Activated T-helper 17 cell treated with anti-CD3 and anti-CD28 coated beads, Interleukin-2, amount 50 U/mL, for 72 hours (primary cell): ENCODE measurements around the gene NCBP2L. TPM values are rescaled to one million over a fixed set of nuclear protein-coding genes. Genes with fewer than 3 reads are reported as not detected.
A peak's percentile ranks its signal among the peaks of the same experiment; 100 is the strongest.

Experiments
- ATAC-seq: fragments of 150-1000 bp; cut with Tn5 transposase; replicated peaks from 2 replicates; pipeline ENCODE4 v1.10.0; 2021; ENCODE audit warnings: mild to moderate bottlenecking, moderate library complexity
- H3K27ac Mint-ChIP-seq: one replicate; pipeline ENCODE4 v1.8.0; 2022; ENCODE audit warnings: mixed read lengths
- H3K27me3 Mint-ChIP-seq: one replicate; pipeline ENCODE4 v1.8.0; 2022; ENCODE audit warnings: mixed read lengths
- H3K36me3 Mint-ChIP-seq: one replicate; pipeline ENCODE4 v1.8.0; 2022; ENCODE audit warnings: low read depth, mild to moderate bottlenecking, mixed read lengths
- H3K4me1 Mint-ChIP-seq: one replicate; pipeline ENCODE4 v1.8.0; 2022; ENCODE audit warnings: mixed read lengths
- H3K4me3 Mint-ChIP-seq: one replicate; pipeline ENCODE4 v1.8.0; 2022; ENCODE audit warnings: mild to moderate bottlenecking, mixed read lengths
- H3K9me3 Mint-ChIP-seq: one replicate; pipeline ENCODE4 v1.8.0; 2022; ENCODE audit warnings: mixed read lengths
- total RNA-seq, 2 donors: library from RNA; stranded (reverse); gene quantifications; one replicate each; pipeline ENCODE4 v1.2.3, GENCODE V29; 2022

The NCBP2L gene
- total RNA-seq, 2 donors from 2014 or later: not detected

DNA sequence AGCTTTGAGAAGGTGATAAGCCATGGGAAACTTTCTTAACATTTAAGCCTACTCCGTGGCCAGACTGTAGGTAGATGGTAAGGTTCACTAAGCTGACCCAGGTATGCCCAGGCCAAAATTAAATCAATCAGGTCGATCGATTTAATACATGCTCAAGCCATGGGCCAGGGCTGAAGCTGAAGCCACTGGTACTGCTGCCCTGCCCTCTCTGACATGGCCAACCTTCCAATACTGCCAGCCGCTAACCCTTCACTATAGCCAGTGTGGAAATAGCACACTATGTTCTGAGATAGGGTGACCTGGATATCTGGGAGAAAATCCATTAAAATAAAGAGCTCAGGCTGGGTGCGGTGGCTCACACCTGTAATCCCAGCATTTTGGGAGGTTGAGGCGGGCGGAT is 33.5 kb upstream of the NCBP2L start:
- Mint-ChIP-seq H3K4me1 (peaks cover 4% of the 10 kb centered on the region), H3K9me3 (no peaks in the 10 kb centered on the region), H3K36me3 (no peaks in the 10 kb centered on the region), H3K27me3 (no peaks in the 10 kb centered on the region), H3K4me3 (no peak overlapping the region), H3K27ac (no peak overlapping the region)
- no peak for ATAC-seq

- H3K27me3 Mint-ChIP-seq: no peaks in the 10 kb centered on the region
- H3K27ac Mint-ChIP-seq: no peak overlapping the region
- no peaks in the 10 kb centered on the region for H3K9me3 Mint-ChIP-seq
- H3K4me3 Mint-ChIP-seq: no peak overlapping the region
- no peaks in the 10 kb centered on the region for H3K36me3 Mint-ChIP-seq
- H3K4me1 Mint-ChIP-seq: peaks cover 3% of the 10 kb centered on the region
- ATAC-seq: no peak
Observed at GRCh38 chrX:107744868-107745267, 32.7 kb upstream of the NCBP2L start.

- Mint-ChIP-seq H3K27ac (no peak overlapping the region), H3K9me3 (no peaks in the 10 kb centered on the region), H3K27me3 (no peaks in the 10 kb centered on the region), H3K36me3 (no peaks in the 10 kb centered on the region), H3K4me3 (no peak overlapping the region), H3K4me1 (no peaks in the 10 kb centered on the region)
- ATAC-seq: no peak
Observed at GRCh38 chrX:107747596-107748161, 29.9 kb upstream of the NCBP2L start.

DNA sequence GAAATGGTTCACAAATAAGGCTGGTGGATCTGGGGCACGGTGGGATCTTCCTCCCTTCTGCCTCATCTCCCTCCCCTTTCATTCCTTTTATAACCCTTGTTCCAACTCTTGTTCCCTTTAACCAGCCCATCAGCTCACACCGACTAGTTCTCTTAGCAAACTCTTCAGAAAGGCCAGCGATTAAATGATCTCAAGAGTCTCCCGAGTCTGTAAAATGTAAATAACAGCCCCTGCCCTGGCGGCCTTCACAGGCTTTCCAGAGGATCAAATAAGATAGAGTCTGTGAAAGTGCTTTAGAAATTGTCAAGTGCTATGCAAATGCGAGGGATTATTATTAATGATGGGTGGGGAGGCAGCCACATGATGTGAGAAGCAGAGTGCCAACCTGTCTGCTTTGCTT is 29.0 kb upstream of the NCBP2L start:
- no peaks in the 10 kb centered on the region for H3K36me3 Mint-ChIP-seq
- no peaks in the 10 kb centered on the region for H3K9me3 Mint-ChIP-seq
- no peaks in the 10 kb centered on the region for H3K27me3 Mint-ChIP-seq
- ATAC-seq: no peak
- no peaks in the 10 kb centered on the region for H3K4me1 Mint-ChIP-seq
- H3K4me3 Mint-ChIP-seq: no peak overlapping the region
- no peak overlapping the region for H3K27ac Mint-ChIP-seq

GRCh38 chrX:107750263-107750662 is 27.3 kb upstream of the NCBP2L start:
- H3K27me3 Mint-ChIP-seq: no peaks in the 10 kb centered on the region
- H3K9me3 Mint-ChIP-seq: no peaks in the 10 kb centered on the region
- H3K4me1 Mint-ChIP-seq: no peaks in the 10 kb centered on the region
- no peak overlapping the region for H3K27ac Mint-ChIP-seq
- ATAC-seq: no peak
- H3K4me3 Mint-ChIP-seq: no peak overlapping the region
- H3K36me3 Mint-ChIP-seq: no peaks in the 10 kb centered on the region

DNA sequence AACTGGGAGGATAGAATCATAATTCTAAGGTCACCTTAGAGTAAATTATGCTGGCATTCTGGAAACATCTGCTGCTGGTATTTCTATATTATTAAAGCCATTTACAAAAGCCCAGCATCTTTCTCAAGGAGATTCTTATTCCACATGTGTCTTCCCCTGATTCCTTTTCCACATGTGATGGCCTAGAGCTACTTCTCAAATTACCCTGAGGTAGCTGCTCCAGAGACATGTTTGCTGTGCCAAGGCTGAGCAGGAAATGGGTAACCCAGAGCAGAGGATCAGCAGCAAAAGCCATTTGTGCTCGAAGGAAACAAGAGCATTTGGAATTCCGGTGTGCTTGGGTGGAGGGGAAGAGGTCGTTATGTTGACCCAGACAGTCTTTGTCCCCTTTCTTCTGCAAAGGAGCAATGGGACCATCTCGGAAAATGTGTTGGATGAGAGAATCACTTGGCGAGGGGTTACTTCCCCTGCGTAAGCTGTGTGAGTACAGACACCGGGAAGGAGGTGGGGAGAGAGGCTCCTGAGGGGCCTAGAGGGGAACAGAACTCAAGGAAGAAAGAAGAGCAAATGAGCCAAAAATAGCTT is 26.6 kb upstream of the NCBP2L start:
- no peak overlapping the region for H3K4me3 Mint-ChIP-seq
- no peak for ATAC-seq
- H3K9me3 Mint-ChIP-seq: no peaks in the 10 kb centered on the region
- no peaks in the 10 kb centered on the region for H3K27me3 Mint-ChIP-seq
- no peak overlapping the region for H3K27ac Mint-ChIP-seq
- no peaks in the 10 kb centered on the region for H3K36me3 Mint-ChIP-seq
- H3K4me1 Mint-ChIP-seq: no peaks in the 10 kb centered on the region

DNA sequence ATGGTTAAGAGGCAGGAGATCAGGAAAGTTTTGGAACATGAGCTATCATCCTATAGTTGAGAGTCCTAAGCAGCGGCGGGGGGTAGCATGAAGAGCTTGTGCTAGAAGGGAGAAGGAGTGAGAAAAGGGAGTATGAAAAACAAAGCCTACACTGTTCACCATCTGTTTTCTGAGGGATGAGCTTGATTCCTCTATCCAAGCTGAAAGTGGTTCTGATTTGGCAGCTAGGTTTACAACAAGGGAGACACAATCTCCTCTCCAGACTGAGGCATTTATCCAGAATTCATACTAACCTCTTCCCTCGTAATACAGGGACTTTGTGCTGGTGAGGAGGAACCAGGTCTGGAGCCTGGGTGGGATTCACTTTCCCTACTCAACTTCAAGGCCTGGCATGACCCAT is 25.5 kb upstream of the NCBP2L start:
- ATAC-seq: no peak
- no peak overlapping the region for H3K27ac Mint-ChIP-seq
- H3K36me3 Mint-ChIP-seq: no peaks in the 10 kb centered on the region
- no peaks in the 10 kb centered on the region for H3K4me1 Mint-ChIP-seq
- no peaks in the 10 kb centered on the region for H3K27me3 Mint-ChIP-seq
- H3K4me3 Mint-ChIP-seq: no peak overlapping the region
- H3K9me3 Mint-ChIP-seq: no peaks in the 10 kb centered on the region

DNA sequence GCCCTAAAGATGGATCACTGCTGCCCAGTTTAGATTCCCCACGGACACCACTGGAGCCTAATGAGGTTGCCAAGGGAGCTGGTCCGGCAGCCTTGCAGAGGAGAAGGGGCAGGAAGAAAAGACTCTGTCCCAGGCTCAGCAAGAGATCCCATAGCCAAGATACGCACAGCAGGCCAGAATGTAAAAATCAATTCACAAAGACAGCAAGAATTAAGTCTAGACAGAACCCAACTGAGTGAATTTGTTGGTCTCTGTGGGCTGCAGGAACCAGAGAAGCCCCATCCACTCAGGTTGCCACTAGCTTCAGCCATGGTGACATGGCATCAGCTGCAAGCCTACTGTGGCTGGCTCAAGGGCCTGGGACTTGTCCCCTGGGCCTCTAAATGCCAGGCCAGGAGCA is 24.8 kb upstream of the NCBP2L start:
- no peaks in the 10 kb centered on the region for H3K9me3 Mint-ChIP-seq
- ATAC-seq: no peak
- H3K4me3 Mint-ChIP-seq: no peak overlapping the region
- no peaks in the 10 kb centered on the region for H3K36me3 Mint-ChIP-seq
- no peaks in the 10 kb centered on the region for H3K27me3 Mint-ChIP-seq
- H3K4me1 Mint-ChIP-seq: no peaks in the 10 kb centered on the region
- no peak overlapping the region for H3K27ac Mint-ChIP-seq

DNA sequence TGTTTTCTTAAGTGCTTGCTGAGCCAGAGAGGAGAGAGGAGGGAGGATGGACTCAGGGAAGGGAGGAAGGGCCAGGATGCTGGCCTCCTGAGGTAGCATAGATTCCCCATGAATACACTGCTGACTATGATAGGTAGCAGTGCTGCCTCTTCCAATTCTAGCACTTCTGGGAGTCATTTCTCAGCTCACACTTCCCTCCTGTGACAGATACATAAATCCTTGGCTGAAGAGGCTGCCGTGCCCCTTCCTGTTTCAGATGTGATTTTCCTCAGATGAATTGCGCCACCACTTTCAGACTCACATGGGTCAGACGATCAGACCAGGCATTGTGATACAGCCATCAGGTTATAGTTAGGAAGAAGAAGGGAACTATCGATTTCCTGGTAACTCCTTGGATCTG is 24.3 kb upstream of the NCBP2L start:
- Mint-ChIP-seq H3K4me3 (no peak overlapping the region), H3K27me3 (no peaks in the 10 kb centered on the region), H3K27ac (no peak overlapping the region), H3K9me3 (no peaks in the 10 kb centered on the region), H3K4me1 (no peaks in the 10 kb centered on the region), H3K36me3 (no peaks in the 10 kb centered on the region)
- ATAC-seq: no peak

DNA sequence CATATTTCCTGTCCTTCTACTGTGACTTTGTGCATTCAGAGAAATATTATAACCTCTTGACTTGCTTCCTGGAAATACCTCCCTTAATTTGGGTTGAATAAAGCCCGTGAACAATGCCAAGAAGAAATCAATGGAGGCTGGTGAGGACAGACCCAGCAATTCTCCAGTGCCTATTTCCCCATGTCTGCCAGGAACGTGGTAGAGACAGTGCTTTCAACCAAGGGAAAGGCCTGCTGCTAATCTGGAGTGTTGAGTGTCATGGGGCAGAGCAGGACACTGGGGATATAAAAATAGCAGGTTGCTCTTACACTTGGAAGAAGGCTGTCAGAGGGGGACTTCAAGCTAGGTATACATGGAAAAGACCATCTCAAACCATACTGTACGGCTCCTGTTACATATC is 21.8 kb upstream of the NCBP2L start:
- H3K27me3 Mint-ChIP-seq: no peaks in the 10 kb centered on the region
- peak overlapping the region; percentile 46 for H3K27ac Mint-ChIP-seq
- H3K36me3 Mint-ChIP-seq: no peaks in the 10 kb centered on the region
- H3K9me3 Mint-ChIP-seq: no peaks in the 10 kb centered on the region
- no peaks in the 10 kb centered on the region for H3K4me1 Mint-ChIP-seq
- ATAC-seq: no peak
- no peak overlapping the region for H3K4me3 Mint-ChIP-seq

DNA sequence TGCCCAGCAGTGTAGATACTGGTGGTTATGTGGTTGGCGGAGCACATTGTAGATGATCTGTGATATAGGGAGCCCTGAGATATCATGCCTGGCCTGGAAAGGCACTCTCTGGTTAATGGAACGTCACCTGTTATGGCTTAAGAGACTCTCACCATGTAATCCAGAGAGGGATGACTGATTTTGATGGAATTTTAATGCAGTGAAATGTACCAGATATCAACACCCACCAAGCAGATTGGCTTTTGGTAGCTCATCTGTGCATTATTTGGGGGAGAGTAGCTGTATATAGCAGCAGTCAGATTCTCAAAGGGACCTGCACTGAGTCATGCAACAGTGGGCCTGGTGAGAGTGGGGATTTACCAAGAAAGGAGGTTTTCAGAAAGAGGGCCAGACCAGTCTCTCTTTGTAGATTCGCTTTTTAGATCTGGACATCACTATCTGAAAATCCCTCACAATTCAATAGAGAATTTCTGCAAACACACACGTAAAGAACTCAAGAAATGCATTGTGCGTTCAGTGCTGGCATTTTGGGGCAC is 19.2 kb upstream of the NCBP2L start:
- Mint-ChIP-seq H3K27ac (no peak overlapping the region), H3K9me3 (no peaks in the 10 kb centered on the region), H3K4me1 (no peaks in the 10 kb centered on the region), H3K36me3 (no peaks in the 10 kb centered on the region), H3K27me3 (no peaks in the 10 kb centered on the region), H3K4me3 (no peak overlapping the region)
- ATAC-seq: no peak

DNA sequence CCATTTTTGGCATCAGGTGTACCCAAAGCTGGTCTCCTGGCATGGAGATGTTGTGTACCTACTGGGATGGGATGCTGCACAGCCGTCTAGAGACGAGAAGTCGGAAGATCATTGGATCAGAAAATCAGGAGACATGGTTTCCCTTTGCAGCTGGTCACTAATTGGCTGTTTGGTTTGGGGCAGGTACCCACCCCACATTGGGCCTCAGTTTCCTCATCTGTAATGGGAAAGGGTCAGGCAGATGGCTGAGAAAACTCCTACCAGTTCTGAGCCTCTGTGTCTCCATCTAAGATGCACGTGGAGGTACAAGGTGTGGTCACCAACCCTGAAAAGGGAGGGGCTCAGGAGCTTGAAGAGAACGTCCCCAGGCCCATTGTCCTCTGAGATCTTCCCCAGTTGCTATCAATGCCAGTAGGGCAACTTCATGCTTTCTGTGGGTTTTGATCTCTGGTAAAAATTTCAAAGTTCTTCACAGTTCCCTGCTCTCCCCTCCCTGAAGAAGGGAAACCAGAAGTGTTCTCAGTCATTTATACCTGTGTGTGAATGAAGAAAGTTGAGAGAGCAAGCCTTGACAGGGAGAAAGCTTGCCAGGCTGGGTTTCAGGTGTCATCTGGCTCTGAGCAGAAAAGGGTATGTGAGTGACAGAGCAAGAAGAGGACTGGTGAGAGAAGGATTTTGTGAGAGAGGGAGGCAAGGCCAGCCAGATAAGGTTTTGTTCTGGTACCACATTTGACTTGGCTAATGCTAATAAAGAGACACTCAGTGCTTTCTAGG is 17.0 kb upstream of the NCBP2L start:
- Mint-ChIP-seq H3K4me1 (no peaks in the 10 kb centered on the region), H3K9me3 (no peaks in the 10 kb centered on the region), H3K27me3 (no peaks in the 10 kb centered on the region), H3K4me3 (no peak overlapping the region), H3K36me3 (no peaks in the 10 kb centered on the region), H3K27ac (no peak overlapping the region)
- ATAC-seq: no peak

- no peak overlapping the region for H3K4me3 Mint-ChIP-seq
- H3K27ac Mint-ChIP-seq: no peak overlapping the region
- no peak for ATAC-seq
- no peaks in the 10 kb centered on the region for H3K9me3 Mint-ChIP-seq
- H3K27me3 Mint-ChIP-seq: no peaks in the 10 kb centered on the region
- no peaks in the 10 kb centered on the region for H3K4me1 Mint-ChIP-seq
- no peaks in the 10 kb centered on the region for H3K36me3 Mint-ChIP-seq
Observed at GRCh38 chrX:107763647-107764046, 13.9 kb upstream of the NCBP2L start.

GRCh38 chrX:107764845-107765608 is 12.5 kb upstream of the NCBP2L start:
- H3K4me3 Mint-ChIP-seq: no peak overlapping the region
- no peaks in the 10 kb centered on the region for H3K9me3 Mint-ChIP-seq
- no peaks in the 10 kb centered on the region for H3K27me3 Mint-ChIP-seq
- ATAC-seq: no peak
- H3K36me3 Mint-ChIP-seq: no peaks in the 10 kb centered on the region
- no peaks in the 10 kb centered on the region for H3K4me1 Mint-ChIP-seq
- H3K27ac Mint-ChIP-seq: no peak overlapping the region
